ENCODE data around the gene KXD1.

Gene KXD1

GRCh38 chr19:18618236-18618635, 60.6 kb downstream of the KXD1 start:
- DNase-seq = no peak
